ENCODE results near the gene RERE. TPM values are rescaled to one million over a fixed set of nuclear protein-coding genes. Genes with fewer than 3 reads are reported as not detected.
A peak's percentile ranks its signal among the peaks of the same experiment; 100 is the strongest.

The RERE gene
- total RNA-seq, 2 donors from 2014 or later, result 207 to 322 TPM

- Histone ChIP-seq H3K4me3 (no peak overlapping the region), H3K27ac (peak overlapping the region; percentile 14 to 69), H3K9me3 (no peaks in the 10 kb centered on the region), H3K36me3 (peaks cover 22 to 36% of the 10 kb centered on the region in 2 donors), H3K27me3 (replicated peaks; ENCODE audit: insufficient read depth) (no peaks in the 10 kb centered on the region), H3K4me1 (replicated peaks) (peaks cover 12% of the 10 kb centered on the region)
- WGBS, result 54% methylated on average over 8 of the region's 8 CpGs
- no peak for TF ChIP-seq POLR2AphosphoS5 (IDR thresholded peaks at IDR 0.05)
- no peak for TF ChIP-seq CTCF (IDR thresholded peaks at IDR 0.05)
- TF ChIP-seq POLR2A (IDR thresholded peaks at IDR 0.05), result no peak
- no peak for DNase-seq (ENCODE audit: low spot score)
- intact Hi-C loops (cut with DNase I), result no loop called here
These were observed 463.4 kb downstream of the RERE start for GRCh38 chr1:8354038-8354437.

GRCh38 chr1:8352886-8353785, 464.3 kb downstream of the RERE start:
- Histone ChIP-seq H3K4me3 (no peak overlapping the region), H3K9me3 (no peaks in the 10 kb centered on the region), H3K4me1 (replicated peaks) (peaks cover 12% of the 10 kb centered on the region), H3K27me3 (replicated peaks; ENCODE audit: insufficient read depth) (no peaks in the 10 kb centered on the region), H3K27ac (peak overlapping the region; percentile 36 to 69), H3K36me3 (peaks cover 13 to 27% of the 10 kb centered on the region in 2 donors)
- 46% methylated on average over 21 of the region's 21 CpGs for WGBS
- intact Hi-C loops (cut with DNase I), result no loop called here
- TF ChIP-seq CTCF (IDR thresholded peaks at IDR 0.05), result no peak
- TF ChIP-seq POLR2AphosphoS5 (IDR thresholded peaks at IDR 0.05), result no peak
- no peak for TF ChIP-seq POLR2A (IDR thresholded peaks at IDR 0.05)
- no peak for DNase-seq (ENCODE audit: low spot score)

GRCh38 chr1:8352471-8352845, 465.0 kb downstream of the RERE start:
- peaks cover 12% of the 10 kb centered on the region for H3K4me1 ChIP-seq (replicated peaks)
- 73% methylated on average over 15 of the region's 15 CpGs for WGBS
- intact Hi-C loops (cut with DNase I), result no loop called here
- H3K4me3 ChIP-seq, result no peak overlapping the region
- H3K27me3 ChIP-seq (replicated peaks; ENCODE audit: insufficient read depth), result no peaks in the 10 kb centered on the region
- no peaks in the 10 kb centered on the region for H3K9me3 ChIP-seq
- peaks cover 7 to 20% of the 10 kb centered on the region in 2 donors for H3K36me3 ChIP-seq
- peak overlapping the region; percentile 25 to 69 for H3K27ac ChIP-seq
- TF ChIP-seq CTCF (IDR thresholded peaks at IDR 0.05) (no peak), POLR2A (IDR thresholded peaks at IDR 0.05) (no peak), POLR2AphosphoS5 (IDR thresholded peaks at IDR 0.05) (no peak)
- no peak for DNase-seq (ENCODE audit: low spot score)

- Histone ChIP-seq H3K9me3 (no peaks in the 10 kb centered on the region), H3K27ac (peak overlapping the region; percentile 25 to 69), H3K4me3 (no peak overlapping the region), H3K27me3 (replicated peaks; ENCODE audit: insufficient read depth) (no peaks in the 10 kb centered on the region), H3K4me1 (replicated peaks) (peaks cover 12% of the 10 kb centered on the region), H3K36me3 (peaks cover 6 to 20% of the 10 kb centered on the region in 2 donors)
- intact Hi-C loops (cut with DNase I), result no loop called here
- 45% methylated on average over 13 of the region's 13 CpGs for WGBS
- TF ChIP-seq CTCF (IDR thresholded peaks at IDR 0.05) (peak; percentile 22 to 52 (median 46)), POLR2AphosphoS5 (IDR thresholded peaks at IDR 0.05) (no peak)
- no peak for DNase-seq (ENCODE audit: low spot score)
These were observed 465.6 kb downstream of the RERE start for GRCh38 chr1:8351693-8352470.
